GM20000 (cell line): ENCODE data around the gene PIM2.

ENCODE experiments used
- DNase-seq: peaks from one replicate; pipeline ENCODE4 v3.0.0; 2012; ENCODE audit warnings: low spot score
- TF ChIP-seq, protein P1 (sequence below): IDR thresholded peaks from 2 replicates; pipeline ENCODE4 v1.5.1; 2012; ENCODE audit warnings: mild to moderate bottlenecking, control low read depth; ENCODE audit errors: extremely low read depth, missing control alignments

PIM2 gene

GRCh38 chrX:48903290-48903689 lies 15.5 kb downstream of the PIM2 start:
- TF ChIP-seq, protein P1, sequence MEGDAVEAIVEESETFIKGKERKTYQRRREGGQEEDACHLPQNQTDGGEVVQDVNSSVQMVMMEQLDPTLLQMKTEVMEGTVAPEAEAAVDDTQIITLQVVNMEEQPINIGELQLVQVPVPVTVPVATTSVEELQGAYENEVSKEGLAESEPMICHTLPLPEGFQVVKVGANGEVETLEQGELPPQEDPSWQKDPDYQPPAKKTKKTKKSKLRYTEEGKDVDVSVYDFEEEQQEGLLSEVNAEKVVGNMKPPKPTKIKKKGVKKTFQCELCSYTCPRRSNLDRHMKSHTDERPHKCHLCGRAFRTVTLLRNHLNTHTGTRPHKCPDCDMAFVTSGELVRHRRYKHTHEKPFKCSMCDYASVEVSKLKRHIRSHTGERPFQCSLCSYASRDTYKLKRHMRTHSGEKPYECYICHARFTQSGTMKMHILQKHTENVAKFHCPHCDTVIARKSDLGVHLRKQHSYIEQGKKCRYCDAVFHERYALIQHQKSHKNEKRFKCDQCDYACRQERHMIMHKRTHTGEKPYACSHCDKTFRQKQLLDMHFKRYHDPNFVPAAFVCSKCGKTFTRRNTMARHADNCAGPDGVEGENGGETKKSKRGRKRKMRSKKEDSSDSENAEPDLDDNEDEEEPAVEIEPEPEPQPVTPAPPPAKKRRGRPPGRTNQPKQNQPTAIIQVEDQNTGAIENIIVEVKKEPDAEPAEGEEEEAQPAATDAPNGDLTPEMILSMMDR = no peak
- no peak for DNase-seq

- no peak for DNase-seq
- TF ChIP-seq, protein P1 = no peak
Observed at GRCh38 chrX:48902776-48903175, 16.0 kb downstream of the PIM2 start.

DNA sequence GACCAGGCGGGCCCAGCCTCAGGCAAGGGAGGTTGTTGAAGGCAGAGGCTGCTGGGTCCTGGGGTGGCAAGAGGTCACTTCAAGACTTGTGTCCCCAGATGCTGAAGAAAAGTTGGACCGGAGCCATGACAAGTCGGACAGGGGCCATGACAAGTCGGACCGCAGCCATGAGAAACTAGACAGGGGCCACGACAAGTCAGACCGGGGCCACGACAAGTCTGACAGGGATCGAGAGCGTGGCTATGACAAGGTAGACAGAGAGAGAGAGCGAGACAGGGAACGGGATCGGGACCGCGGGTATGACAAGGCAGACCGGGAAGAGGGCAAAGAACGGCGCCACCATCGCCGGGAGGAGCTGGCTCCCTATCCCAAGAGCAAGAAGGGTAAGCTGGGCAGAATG lies 16.7 kb downstream of the PIM2 start:
- TF ChIP-seq, protein P1 = no peak

GRCh38 chrX:48901069-48901468 lies 17.8 kb downstream of the PIM2 start:
- no peak for DNase-seq
- TF ChIP-seq, protein P1 = no peak

More for the DNA sequence above, 16.7 kb downstream of the PIM2 start:
- no peak for DNase-seq

- no peak for DNase-seq
- TF ChIP-seq, protein P1 = no peak
Observed at GRCh38 chrX:48899078-48899410, 19.8 kb downstream of the PIM2 start.

DNA sequence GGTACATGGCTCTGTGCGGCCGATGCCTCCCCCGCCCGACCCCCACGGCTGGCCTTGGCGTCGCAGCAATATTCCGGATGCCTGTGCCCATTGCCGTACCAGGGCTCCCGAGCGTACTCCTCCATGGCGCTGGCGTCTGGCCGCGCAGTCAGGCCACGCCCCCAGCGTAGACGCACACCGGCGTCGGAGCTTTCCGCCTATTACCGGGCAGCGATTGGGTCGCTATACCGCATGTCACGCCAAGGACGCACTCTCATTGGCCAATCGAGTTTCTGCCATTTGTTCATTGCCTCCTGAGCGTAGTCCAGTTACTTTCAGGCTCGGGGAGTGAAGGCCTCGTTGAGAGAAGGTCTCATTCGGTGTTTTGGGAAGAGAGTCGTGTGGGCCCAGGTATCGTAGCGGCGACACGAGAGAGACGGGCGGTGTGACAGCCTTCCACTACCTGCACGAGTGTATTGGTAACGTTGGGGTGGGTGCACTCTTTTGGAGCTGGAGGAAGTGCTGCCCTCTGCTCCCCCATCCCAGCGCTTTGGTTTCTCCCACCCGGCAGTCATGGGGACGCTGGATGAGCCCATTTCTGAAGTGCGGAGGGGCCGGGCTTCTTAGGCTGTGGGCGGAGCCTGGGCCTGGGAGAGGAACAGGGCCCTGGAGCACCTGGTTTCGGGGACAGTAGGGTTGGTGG lies 21.1 kb downstream of the PIM2 start, which contains the start of the genes PQBP1 and TIMM17B:
PQBP1 (plus strand) TSS at position 306 of the 682 bp plus-strand sequence. CDS start 580 bp downstream, outside the sequence.
TIMM17B (minus strand) TSS at position 144 of the 682 bp plus-strand sequence; CDS start at position 125, 19 bp downstream.
- TF ChIP-seq, protein P1 = no peak
- peak; percentile 85 for DNase-seq

- DNase-seq = no peak
- TF ChIP-seq, protein P1 = no peak
Observed at GRCh38 chrX:48897157-48897624, 21.6 kb downstream of the PIM2 start.
